GM18951 (cell line): ENCODE measurements around the gene KIAA0513.

Source experiments
- POLR2A ChIP-seq: IDR thresholded peaks from 4 replicates; pipeline ENCODE4 v1.6.1; 2011; ENCODE audit warnings: mild to moderate bottlenecking; ENCODE audit not compliant: insufficient read length, insufficient read depth; ENCODE audit errors: extremely low read depth
- in situ Hi-C: fragments of 300-500 bp; cut with MboI; formaldehyde crosslinking; loops from one replicate; pipeline ENCODE4 v1.12.0; 2022; ENCODE audit warnings: low sequenced_read_pairs, mixed read lengths, inconsistent platforms; ENCODE audit not compliant: unreplicated experiment

Gene KIAA0513

DNA sequence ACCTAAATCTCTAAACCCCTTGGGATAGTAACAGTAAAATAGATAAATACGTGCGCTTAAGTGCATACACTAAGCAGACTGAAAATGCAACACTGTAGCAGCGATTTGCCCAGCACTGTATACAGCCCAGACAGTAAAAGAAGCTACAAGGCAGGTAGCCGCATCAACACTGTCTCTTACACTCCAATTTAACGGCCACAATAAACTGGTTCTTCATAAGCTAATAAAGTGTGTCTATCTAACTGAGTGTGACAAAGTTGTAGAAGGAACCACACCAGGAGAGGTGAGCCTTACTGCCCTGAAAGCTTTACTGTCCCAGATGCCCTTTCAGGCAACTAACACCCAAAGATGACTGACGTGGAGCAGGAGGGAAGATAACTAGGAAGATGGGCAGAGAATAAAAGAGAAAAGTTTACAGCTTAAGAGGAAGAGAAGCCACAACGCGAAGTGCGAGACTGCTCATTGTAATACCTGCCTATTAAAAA, 17.1 kb upstream of the KIAA0513 start:
- in situ Hi-C loops: no loop called here
- no peak for TF ChIP-seq POLR2A

DNA sequence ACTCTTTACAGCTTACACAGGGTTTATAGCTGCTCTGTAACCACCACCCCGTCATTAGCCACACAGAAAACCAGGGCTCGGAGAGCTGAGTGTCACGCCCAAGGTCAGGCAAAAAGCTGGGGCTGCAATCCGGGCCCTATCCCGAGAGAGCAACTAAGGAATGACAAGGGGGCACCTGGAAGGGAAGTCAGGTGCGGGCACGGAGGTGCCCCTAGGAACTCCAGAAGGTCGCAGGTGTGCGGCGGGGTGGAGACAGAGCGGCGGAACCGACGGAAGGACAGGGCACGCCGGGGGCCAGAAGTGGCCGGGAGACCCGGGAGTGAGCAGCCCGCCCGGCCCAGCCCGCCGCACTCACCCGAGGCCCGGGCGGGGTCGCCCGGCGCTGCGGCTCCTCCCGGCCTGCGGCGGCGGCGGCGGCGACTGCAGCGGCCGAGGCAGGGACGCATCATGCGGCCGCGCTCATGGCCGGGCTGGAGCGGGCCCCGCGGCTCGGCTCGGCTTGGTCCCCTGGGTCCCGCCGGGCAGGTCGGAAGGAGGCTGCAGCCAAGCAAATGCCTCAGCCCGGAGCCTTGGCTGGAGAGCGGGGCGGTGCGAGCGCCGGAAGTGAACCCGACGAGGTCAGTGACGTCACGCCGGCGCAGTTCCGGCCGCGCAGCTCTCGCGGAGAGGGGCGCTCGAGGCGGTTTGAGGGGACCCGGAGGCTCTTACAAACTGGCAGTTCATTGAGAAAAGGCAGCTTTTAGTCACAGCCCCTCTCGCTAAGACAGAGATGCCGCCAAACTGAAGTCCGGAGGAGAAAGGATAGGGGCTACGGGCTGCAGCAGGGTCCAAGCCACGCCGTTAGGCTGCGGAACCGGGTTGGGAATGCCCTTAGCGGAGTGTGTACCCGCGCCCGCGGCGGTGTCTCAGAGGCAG, 16.4 kb upstream of the KIAA0513 start, which contains the start of gene ZDHHC7:
TSS of gene ZDHHC7 (minus strand) at position 605 of the 915 bp plus-strand sequence. CDS start 20,917 bp downstream, outside the sequence.
- in situ Hi-C loops: no loop called here

DNA sequence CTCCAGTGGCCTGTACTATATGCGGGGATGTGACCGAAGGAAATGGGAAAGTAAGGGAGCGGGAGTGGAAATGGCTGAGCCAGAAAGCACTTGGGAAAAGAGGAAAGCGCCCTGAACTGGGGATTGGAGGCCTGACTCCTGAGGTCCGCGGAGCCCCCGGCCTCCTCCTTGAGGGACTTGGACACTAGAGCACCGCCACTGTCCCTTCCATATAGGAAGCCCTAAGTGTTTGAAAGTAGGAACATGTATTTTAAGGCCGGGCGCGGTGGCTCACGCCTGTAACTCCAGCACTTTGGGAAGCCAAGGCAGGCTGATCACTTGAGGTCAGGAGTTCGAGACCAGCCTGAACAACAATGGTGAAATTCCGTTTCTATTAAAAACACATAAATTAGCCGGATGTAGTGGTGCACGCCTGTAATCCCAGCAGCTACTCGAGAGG, 15.7 kb upstream of the KIAA0513 start:
- in situ Hi-C loops: no loop called here
- no peak for TF ChIP-seq POLR2A

More for the DNA sequence above, 16.4 kb upstream of the KIAA0513 start, which contains the start of gene ZDHHC7:
- TF ChIP-seq POLR2A: peak; percentile 89

DNA sequence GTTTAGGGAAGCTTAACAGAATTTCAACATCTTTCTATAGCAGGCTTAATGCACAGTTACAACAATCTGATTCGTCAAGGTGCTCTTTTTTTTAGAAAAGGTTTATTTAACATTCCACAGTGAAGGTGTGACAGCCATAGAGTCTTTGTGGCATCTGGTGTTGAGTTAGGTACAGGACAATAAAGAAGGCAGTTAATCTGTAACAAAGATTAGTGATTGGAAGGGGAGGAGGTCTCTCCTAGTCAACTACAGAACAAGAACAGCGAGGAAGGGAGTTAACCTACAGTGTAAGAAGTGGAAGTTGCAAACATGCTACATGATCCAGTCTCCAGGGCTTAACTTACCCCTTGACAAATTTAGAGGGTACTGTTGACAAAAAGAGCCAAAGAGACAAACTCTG, 13.3 kb upstream of the KIAA0513 start:
- TF ChIP-seq POLR2A: no peak
- in situ Hi-C loops: no loop called here

DNA sequence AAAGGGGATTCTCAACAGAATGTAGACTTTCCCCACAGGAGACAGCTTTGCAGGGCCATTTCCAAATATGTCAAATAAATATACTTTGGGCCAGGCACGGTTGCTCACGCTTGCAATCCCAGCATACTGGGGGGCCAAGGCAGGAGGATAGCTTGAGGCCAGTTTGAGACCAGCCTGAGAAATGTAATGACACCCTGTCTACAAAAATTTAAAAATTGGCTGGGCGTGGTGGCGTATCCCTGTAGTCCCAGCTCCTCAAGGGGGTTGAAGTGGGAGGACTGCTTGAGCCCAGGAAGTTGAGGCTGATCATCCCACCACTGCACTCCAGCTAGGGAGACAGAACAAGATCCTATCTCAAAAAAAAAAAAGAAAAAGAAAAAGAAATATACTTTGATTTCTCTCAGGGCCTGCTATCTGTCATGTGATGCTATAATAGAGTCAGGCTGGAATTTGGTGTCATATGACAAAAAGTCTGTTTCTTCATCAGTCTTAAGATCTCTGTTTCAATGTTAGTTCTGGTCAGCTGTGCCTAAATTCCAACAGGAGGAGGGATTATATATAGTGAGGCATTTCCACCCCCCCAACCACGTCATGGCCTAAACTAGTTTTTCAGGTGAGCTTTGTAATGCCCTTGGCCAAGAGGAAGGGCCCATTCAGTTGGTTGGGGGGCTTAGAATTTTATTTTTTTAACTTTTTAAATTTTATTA, 12.0 kb upstream of the KIAA0513 start:
- in situ Hi-C loops: no loop called here
- TF ChIP-seq POLR2A: no peak

DNA sequence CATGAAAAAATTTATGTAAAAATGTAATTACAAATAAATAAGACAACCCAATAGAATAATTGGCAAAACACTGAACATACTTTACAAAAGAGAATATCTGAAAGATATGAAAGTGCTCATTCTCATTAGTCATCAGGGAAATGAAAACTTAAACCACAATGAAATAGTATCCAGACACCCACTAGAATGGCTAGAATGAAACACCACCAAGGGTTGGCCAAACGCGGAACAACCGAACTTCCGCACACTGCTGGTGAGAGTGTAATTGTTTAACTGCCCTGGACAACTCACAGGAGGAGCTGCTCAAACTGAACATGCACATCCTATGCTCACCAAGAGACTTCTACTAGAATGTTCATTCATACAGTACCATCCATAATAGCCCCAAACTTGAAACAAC, 10.4 kb upstream of the KIAA0513 start:
- in situ Hi-C loops: no loop called here
- TF ChIP-seq POLR2A: no peak

DNA sequence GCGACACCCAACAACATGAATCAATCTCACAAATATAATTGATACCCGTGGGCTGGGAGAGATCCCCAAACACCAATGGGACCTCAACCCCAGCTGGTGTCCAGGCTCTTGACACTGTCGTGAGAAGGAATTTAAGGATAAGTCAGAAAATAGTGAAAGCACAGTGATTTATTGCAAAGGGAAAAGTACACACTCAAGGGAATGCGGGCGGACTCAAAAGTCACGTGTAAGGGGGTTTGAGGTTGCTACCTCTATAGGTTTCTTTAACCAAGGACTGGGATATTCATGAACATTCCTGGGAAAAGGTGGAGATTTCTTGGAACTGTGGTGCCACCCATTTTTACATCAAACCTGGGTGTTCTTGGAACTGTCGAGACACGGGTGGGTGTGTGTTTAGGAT, 10.0 kb upstream of the KIAA0513 start:
- in situ Hi-C loops: no loop called here

DNA sequence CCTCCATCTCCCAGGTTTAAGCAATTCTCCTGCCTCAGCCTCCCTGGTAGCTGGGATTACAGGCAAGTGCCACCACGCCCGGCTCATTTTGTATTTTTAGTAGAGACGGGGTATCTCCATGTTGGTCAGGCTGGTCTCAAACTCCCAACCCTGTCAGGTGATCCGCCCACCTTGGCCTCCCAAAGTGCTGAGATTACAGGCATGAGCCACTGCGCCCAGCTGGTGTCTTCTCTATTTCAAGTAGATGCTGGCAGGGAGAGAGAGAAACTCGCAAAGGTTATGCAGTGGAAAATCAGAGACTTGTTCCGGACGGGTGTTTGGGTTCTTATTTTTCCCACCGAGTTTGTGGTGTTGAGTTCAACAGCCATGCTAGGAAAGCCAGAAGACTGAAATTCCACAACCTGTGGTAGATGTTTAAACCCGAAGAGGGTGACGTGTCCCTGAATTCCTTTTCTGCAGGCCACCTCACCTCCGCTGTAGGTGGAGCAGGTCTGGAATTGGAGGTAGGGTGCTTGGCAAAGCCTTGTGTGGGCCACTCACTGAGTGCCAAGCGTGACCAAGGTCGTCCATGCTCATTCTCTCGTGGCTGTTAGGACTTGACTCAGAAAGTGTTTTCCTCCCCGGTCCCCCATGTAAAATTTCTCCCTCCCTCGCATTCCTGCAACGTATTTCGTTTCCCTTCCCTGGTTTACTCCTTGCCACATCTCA, 8.9 kb upstream of the KIAA0513 start:
- no peak for TF ChIP-seq POLR2A

More for the DNA sequence above, 10.0 kb upstream of the KIAA0513 start:
- TF ChIP-seq POLR2A: no peak

DNA sequence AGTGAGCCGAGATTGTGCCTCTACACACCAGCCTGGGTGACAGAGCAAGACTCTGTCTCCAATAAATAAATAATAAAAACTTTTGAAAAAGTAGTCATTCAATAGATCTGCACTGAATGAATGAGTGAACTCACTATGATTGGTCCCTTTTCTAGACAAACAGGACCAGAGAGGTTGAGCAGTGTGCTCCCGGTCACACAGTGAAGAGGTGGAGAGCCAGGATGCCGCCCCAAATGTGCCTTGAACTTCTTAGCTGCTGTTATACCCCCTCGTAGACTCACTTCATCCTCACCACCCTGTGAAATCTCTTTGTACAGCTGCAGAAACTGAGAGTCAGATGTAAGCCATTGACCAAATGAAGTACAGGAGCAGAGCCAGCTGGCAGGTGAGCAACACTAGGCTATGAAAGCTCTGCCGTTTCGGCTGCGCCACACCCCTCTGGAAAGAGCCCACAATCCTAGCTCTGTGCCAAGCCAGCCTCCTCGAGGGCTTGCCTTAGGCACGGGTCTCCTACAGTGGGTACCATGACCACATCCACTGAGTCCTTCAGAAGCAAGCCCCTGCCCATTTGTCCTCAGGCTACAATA, 7.8 kb upstream of the KIAA0513 start:
- TF ChIP-seq POLR2A: no peak

More for the DNA sequence above, 8.9 kb upstream of the KIAA0513 start:
- in situ Hi-C loops: no loop called here

DNA sequence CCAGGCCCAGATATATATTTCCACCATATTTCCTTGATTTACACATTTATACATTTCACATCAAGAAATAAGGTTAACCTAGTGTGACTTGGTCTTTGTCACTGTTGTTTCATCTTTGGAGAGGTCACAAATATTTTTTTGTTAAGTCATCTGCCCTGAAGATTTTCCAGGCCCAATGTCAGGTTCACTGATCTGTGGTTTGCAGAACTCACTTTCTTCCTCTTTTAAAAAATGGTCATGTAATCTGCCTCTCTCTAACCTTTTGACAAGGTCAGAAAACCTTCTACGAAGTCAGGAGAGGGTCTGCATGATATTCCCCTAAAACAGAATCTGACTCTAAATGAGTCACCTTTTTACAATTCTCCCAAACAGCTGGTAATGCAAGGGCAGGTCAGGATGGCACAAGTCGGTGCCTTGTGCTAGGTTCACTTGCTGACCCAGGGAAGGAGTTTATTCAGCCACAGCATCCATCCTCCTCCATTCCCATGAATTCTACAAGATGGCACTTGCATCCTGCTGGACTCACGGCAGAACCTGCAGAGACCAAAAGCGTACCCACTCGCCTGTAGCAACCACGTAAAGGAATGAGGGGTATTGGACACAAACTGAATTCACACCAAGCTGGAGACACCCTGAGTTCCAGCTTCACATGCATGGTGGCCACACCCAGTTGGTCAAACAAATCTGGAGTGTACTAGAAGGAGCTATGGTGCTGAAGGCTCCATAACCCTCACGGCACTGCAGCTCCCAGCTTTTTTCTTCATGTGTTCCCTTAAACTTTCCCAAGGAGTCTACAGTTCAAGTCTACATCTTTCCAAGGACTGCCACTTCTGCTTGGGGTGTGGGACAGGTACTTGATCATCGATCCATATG, 1.6 kb upstream of the KIAA0513 start:
- in situ Hi-C loops: no loop called here
- TF ChIP-seq POLR2A: no peak

More for the DNA sequence above, 7.8 kb upstream of the KIAA0513 start:
- in situ Hi-C loops: no loop called here

DNA sequence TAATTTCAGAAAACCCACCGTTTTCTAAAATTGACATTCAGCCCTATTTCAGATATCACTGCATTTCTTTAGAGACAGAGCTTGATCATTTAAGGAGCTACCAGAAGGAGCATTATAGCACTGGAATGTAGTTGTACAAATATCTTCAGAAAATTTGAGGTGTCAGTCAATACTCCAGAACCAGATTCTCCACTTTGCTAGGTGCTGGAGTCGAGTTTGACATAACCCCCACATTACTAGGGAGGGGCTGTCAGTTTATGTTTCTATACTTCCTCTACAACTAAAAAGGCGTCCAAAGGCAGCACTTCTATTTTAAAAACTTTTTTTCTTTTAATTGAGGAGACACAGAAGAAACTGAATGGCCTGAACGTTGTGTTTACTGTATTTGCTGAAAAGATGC, 892 bp upstream of the KIAA0513 start:
- no peak for TF ChIP-seq POLR2A
- in situ Hi-C loops: no loop called here
